Breast epithelium (tissue), 3 donors: ENCODE measurements around the gene GPR34.

Experiments used
- CTCF ChIP-seq, 3 donors: fragments of 450-650 bp; IDR thresholded peaks; one replicate each; pipeline ENCODE4 v1.5.1; 2016 to 2017; ENCODE audit warnings: antibody characterized with exemption in 3 of 3, mild to moderate bottlenecking in 3 of 3, moderate library complexity in 3 of 3
- POLR2A ChIP-seq: fragments of 450-650 bp; IDR thresholded peaks from one replicate; pipeline ENCODE4 v1.6.1; 2016; ENCODE audit warnings: antibody characterized with exemption, mild to moderate bottlenecking, moderate library complexity

- no peak for TF ChIP-seq CTCF (IDR thresholded peaks at IDR 0.05)
- no peak for TF ChIP-seq POLR2A
Measured at GRCh38 chrX:41722816-41723618, 34.2 kb downstream of the GPR34 start.
